HG02970 (cell line): ENCODE measurements around the gene ZBTB34.

Experiments used
- ATAC-seq: cut with Tn5 transposase; IDR thresholded peaks from one replicate; pipeline ENCODE4 v1.9.1; 2021; ENCODE audit warnings: mild to moderate bottlenecking, moderate library complexity, moderate number of reproducible peaks; ENCODE audit not compliant: unreplicated experiment, low FRiP score

ZBTB34 gene

GRCh38 chr9:126874546-126875314 is 14.3 kb downstream of the ZBTB34 start:
- ATAC-seq, result no peak

- ATAC-seq, result no peak
These were observed 15.5 kb downstream of the ZBTB34 start for GRCh38 chr9:126875756-126876510.

GRCh38 chr9:126876531-126876930 is 16.1 kb downstream of the ZBTB34 start:
- ATAC-seq, result no peak

GRCh38 chr9:126877418-126877817 is 17.0 kb downstream of the ZBTB34 start:
- no peak for ATAC-seq

GRCh38 chr9:126879288-126879687 is 18.8 kb downstream of the ZBTB34 start:
- no peak for ATAC-seq

GRCh38 chr9:126880226-126880946 is 19.9 kb downstream of the ZBTB34 start:
- no peak for ATAC-seq

- no peak for ATAC-seq
These were observed 20.5 kb downstream of the ZBTB34 start for GRCh38 chr9:126880947-126881332.

GRCh38 chr9:126882746-126883145 is 22.3 kb downstream of the ZBTB34 start:
- no peak for ATAC-seq

- ATAC-seq, result no peak
These were observed 23.2 kb downstream of the ZBTB34 start for GRCh38 chr9:126883636-126884035.

GRCh38 chr9:126885131-126885641 is 24.7 kb downstream of the ZBTB34 start:
- ATAC-seq, result no peak

GRCh38 chr9:126886034-126886822 is 25.8 kb downstream of the ZBTB34 start:
- ATAC-seq, result no peak

GRCh38 chr9:126886897-126887296 is 26.5 kb downstream of the ZBTB34 start:
- ATAC-seq, result no peak

GRCh38 chr9:126891676-126892075 is 31.2 kb downstream of the ZBTB34 start:
- ATAC-seq, result no peak

- ATAC-seq, result no peak
These were observed 32.6 kb downstream of the ZBTB34 start for GRCh38 chr9:126893079-126893478.

GRCh38 chr9:126894052-126894603 is 33.7 kb downstream of the ZBTB34 start:
- ATAC-seq, result no peak

GRCh38 chr9:126902210-126902609 is 41.8 kb downstream of the ZBTB34 start:
- no peak for ATAC-seq

- ATAC-seq, result no peak
These were observed 44.1 kb downstream of the ZBTB34 start for GRCh38 chr9:126904586-126904985.

- ATAC-seq, result no peak
These were observed 45.7 kb downstream of the ZBTB34 start for GRCh38 chr9:126906091-126906490.

- no peak for ATAC-seq
These were observed 46.6 kb downstream of the ZBTB34 start for GRCh38 chr9:126907058-126907457.
